Measurements from ENCODE around the gene SLC39A3.

- TF ChIP-seq REST (IDR thresholded peaks at IDR 0.05; ENCODE audit: insufficient read depth in 1 of 2, low read depth in 2 of 2, low read length in 1 of 2) = no peak
- no peak for TF ChIP-seq CTCF (IDR thresholded peaks at IDR 0.05)
- TF ChIP-seq SIN3A (IDR thresholded peaks at IDR 0.05; ENCODE audit: borderline replicate concordance, insufficient read depth, low read depth, low read length) = no peak
Measured at GRCh38 chr19:2769218-2769617, 29.4 kb upstream of the SLC39A3 start.
